DND-41 (cell line): ENCODE results near the gene CCDC13.

Experiments used
- CTCF ChIP-seq: IDR thresholded peaks from 2 replicates; pipeline ENCODE4 v1.5.1; 2012; ENCODE audit warnings: borderline replicate concordance, low read length, moderate library complexity, mild to moderate bottlenecking; ENCODE audit not compliant: poor library complexity, severe bottlenecking; ENCODE audit errors: extremely low read depth
- EZH2 ChIP-seq: IDR thresholded peaks from 3 replicates; pipeline ENCODE4 v1.6.1; 2012; ENCODE audit warnings: borderline replicate concordance, low read depth, mild to moderate bottlenecking, moderate library complexity, low read length, inconsistent platforms; ENCODE audit not compliant: severe bottlenecking

DNA sequence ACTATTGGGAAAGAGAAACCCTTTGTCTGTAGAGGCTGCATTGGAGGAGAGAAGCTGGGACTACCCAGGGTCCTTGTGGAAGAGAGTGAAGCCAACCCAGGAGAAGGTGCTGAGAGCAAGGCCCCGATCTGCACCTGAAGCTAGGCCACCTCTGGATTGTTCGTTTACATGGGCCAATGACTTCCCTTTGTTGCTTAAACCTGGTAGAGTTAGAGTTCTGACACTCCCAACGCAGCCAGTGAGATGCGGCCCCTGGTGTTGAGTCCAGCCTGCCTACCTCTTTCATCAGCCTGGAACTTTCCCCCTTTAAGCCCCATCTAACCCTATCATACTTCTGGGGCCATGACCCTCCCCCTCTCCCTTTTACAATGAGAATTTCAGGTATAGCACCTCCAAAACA is 30.8 kb downstream of the CCDC13 start:
- no peak for TF ChIP-seq CTCF
- TF ChIP-seq EZH2: no peak
